Testis (tissue), 3 donors: Measurements from ENCODE around the gene MAP4K4. TPM values are rescaled to one million over a fixed set of nuclear protein-coding genes. Genes with fewer than 3 reads are reported as not detected.

Experiments
- DNase-seq: peaks from one replicate; pipeline ENCODE4 v3.0.0-alpha.2; 2019
- H3K27ac ChIP-seq, 2 donors: fragments of 200-600 bp; sonication (generic); one replicate each; pipeline ENCODE4 v1.5.1; 2019
- H3K27me3 ChIP-seq: fragments of 200-600 bp; sonication (generic); one replicate; pipeline ENCODE4 v1.5.1; 2019
- H3K36me3 ChIP-seq: fragments of 200-600 bp; sonication (generic); one replicate; pipeline ENCODE4 v1.5.1; 2017; ENCODE audit warnings: low read depth; ENCODE audit errors: missing control alignments
- H3K4me1 ChIP-seq: fragments of 200-600 bp; sonication (generic); one replicate; pipeline ENCODE4 v1.5.1; 2019
- H3K4me3 ChIP-seq, 2 donors: fragments of 200-600 bp; sonication (generic); one replicate each; pipeline ENCODE4 v1.5.1; 2017 to 2019
- H3K9me3 ChIP-seq: fragments of 200-600 bp; sonication (generic); one replicate; pipeline ENCODE4 v1.5.1; 2017
- POLR2A ChIP-seq: fragments of 450-650 bp; IDR thresholded peaks from one replicate; pipeline ENCODE4 v1.6.1; 2017; ENCODE audit warnings: antibody characterized with exemption, mild to moderate bottlenecking, moderate library complexity
- WGBS, 2 donors: methylation state at CpG; one replicate each; pipeline ENCODE4 v1.1.5; 2018; 5-methylcytosine and 5-hydroxymethylcytosine counted together
- intact Hi-C: fragments of 100-400 bp; cut with DNase I; formaldehyde crosslinking; loops from one replicate; pipeline ENCODE4 v1.15.1; 2023; ENCODE audit warnings: low total_unique reads
- polyA plus RNA-seq: library from polyadenylated mRNA; stranded (reverse); fragments of 350-450 nt; fragmentation: Illumina TruSeq; extraction: RNeasy Lipid Tissue Mini Kit (QIAGEN cat#74804); gene quantifications from one replicate; pipeline ENCODE4 v1.2.3, GENCODE V29; 2014; ENCODE audit warnings: low read depth, low replicate concordance; ENCODE audit not compliant: insufficient read depth
- total RNA-seq, 2 donors: library from RNA; depleted of rRNA; stranded (reverse); fragments of >200 nt; gene quantifications; one replicate each; pipeline ENCODE4 v1.2.3, GENCODE V29; 2016
- TF ChIP-seq, protein P1 (sequence below), 3 experiments: fragments of 450-650 bp in 2 of 3; fragments of 200-600 bp in 1 of 3; sonication (generic) in 1 of 3; IDR thresholded peaks; one replicate each; pipeline ENCODE4 v1.5.1; 2016 to 2019; ENCODE audit warnings: antibody characterized with exemption in 3 of 3, mild to moderate bottlenecking in 2 of 3, moderate library complexity in 1 of 3

Gene MAP4K4
- total and polyA plus RNA-seq, 3 donors from 2014 or later = 88.2 to 194 (median 174) TPM

DNA sequence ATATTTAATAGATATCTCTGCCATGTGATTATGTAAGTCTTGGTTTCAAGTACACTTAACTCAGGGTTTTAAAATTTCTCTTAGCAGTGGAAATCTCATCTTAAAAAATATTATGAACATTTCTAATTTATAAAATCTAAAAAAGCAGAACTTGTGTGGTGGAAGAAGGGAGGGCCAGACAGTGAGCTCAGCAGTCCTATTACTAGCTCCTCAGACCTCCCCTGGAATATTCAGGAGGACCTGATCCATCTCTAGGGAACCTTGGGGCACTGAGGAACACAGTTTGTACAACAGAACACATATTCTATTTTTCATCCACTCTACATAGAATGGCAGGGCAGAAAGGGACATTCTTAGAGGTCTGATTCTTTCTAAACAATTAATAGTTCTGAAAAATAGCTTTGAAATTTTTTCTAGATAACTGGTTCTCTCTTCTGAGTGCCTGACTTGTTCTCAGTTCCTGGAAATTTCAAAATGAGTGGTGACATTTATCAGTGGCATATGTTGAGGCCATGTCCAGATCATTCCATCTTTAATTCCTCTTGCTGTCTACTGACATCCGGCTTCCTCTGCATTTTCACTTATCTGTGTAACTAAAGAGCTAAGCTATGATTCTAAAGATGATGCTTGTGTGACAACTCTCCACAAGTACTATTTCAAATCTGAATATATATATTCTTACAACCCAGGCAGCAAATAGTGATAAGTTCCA is 8.2 kb upstream of the MAP4K4 start:
- no peaks in the 10 kb centered on the region for H3K27me3 ChIP-seq
- no peaks in the 10 kb centered on the region for H3K4me1 ChIP-seq
- TF ChIP-seq, protein P1, sequence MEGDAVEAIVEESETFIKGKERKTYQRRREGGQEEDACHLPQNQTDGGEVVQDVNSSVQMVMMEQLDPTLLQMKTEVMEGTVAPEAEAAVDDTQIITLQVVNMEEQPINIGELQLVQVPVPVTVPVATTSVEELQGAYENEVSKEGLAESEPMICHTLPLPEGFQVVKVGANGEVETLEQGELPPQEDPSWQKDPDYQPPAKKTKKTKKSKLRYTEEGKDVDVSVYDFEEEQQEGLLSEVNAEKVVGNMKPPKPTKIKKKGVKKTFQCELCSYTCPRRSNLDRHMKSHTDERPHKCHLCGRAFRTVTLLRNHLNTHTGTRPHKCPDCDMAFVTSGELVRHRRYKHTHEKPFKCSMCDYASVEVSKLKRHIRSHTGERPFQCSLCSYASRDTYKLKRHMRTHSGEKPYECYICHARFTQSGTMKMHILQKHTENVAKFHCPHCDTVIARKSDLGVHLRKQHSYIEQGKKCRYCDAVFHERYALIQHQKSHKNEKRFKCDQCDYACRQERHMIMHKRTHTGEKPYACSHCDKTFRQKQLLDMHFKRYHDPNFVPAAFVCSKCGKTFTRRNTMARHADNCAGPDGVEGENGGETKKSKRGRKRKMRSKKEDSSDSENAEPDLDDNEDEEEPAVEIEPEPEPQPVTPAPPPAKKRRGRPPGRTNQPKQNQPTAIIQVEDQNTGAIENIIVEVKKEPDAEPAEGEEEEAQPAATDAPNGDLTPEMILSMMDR (IDR thresholded peaks at IDR 0.05) = no peak
- TF ChIP-seq POLR2A = no peak
- no peak for DNase-seq
- H3K9me3 ChIP-seq = no peaks in the 10 kb centered on the region
- no peak overlapping the region for H3K4me3 ChIP-seq
- intact Hi-C loops = no loop called here
- no peak overlapping the region for H3K27ac ChIP-seq
- H3K36me3 ChIP-seq = no peaks in the 10 kb centered on the region
- 60 to 79% methylated on average over 1 of the region's 1 CpG for WGBS, 2 donors

DNA sequence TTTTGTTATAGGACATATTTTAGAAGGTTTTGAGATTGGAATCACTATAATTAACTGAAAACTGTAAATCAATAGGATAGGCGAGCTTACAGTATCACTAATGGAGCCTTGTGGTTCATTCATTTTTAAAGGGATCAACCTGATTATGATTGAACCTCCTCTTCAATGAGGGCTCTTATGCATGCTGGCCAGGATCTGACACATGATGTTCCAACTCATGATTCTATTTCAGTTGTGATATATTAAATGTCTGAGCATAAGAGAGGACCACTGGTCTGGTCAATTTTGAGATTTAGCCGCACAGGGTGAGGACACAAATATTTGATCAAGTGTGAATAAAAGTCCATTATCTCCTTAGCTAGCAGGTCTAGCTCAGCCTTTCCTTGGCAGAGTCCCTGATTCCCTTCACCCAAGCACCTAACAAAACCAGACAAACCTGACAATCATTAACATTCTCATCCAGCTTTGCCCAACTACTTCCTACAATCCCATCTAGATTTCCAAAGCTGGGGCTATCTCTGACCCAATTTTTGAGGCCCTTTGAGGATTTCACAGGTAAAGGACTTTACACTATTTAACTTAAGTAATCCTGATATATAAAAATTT is 6.9 kb upstream of the MAP4K4 start:
- H3K9me3 ChIP-seq = no peaks in the 10 kb centered on the region
- no peak for TF ChIP-seq POLR2A
- TF ChIP-seq, protein P1 (IDR thresholded peaks at IDR 0.05) = no peak
- no peaks in the 10 kb centered on the region for H3K27me3 ChIP-seq
- H3K4me3 ChIP-seq = no peak overlapping the region
- no peaks in the 10 kb centered on the region for H3K4me1 ChIP-seq
- intact Hi-C loops = no loop called here
- DNase-seq = no peak
- H3K36me3 ChIP-seq = no peaks in the 10 kb centered on the region
- WGBS, 2 donors = 86 to 91% methylated on average over 2 of the region's 2 CpGs
- H3K27ac ChIP-seq = no peak overlapping the region

DNA sequence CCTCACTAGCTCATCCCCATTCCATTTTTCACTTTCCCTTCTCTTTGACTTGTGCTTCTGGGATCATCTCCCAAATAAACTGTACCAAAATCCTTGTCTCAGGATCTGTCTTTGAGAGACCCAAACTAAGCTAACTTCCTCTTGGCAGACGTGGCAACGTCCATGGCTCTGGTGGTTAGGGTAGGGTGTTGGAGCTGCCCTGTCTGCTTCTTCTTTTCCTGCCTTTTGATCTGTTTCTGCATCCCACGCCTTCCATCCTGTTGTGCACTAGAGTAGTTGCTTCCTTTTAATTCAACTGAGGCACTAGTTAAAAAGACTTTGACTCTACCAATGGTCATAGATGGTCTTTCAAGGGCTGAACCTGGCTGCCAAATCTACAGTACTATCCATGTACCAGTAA is 5.5 kb upstream of the MAP4K4 start:
- TF ChIP-seq, protein P1 (IDR thresholded peaks at IDR 0.05) = no peak
- TF ChIP-seq POLR2A = no peak
- Histone ChIP-seq H3K27me3 (no peaks in the 10 kb centered on the region), H3K9me3 (no peaks in the 10 kb centered on the region), H3K27ac (no peak overlapping the region), H3K36me3 (no peaks in the 10 kb centered on the region), H3K4me1 (no peaks in the 10 kb centered on the region), H3K4me3 (no peak overlapping the region)
- no peak for DNase-seq
- 68% methylated on average over 3 of the region's 3 CpGs for WGBS, 2 donors
- intact Hi-C loops = no loop called here

DNA sequence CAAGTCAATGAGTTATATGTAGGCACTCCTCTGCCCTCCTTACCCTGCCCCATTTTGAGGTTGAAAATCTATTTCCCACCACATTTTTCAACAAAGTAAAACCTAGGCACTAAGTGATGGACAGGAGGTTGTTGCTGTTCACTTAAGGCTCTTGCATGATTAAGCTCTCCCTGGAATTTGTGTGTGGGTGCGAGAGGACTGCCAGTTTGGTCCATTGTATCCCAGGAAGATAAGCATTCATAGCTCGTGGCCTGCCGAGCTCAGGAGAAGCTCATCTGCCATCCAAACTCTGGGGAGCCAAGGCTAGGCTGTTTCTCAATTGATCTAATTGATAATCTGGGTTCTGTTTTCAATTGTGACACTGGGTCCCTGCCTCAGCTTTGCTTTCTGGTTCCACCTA is 4.7 kb upstream of the MAP4K4 start:
- Histone ChIP-seq H3K4me3 (no peak overlapping the region), H3K4me1 (no peaks in the 10 kb centered on the region), H3K27me3 (no peaks in the 10 kb centered on the region), H3K36me3 (no peaks in the 10 kb centered on the region), H3K27ac (no peak overlapping the region), H3K9me3 (no peaks in the 10 kb centered on the region)
- no peak for TF ChIP-seq POLR2A
- TF ChIP-seq, protein P1 (IDR thresholded peaks at IDR 0.05) = no peak
- DNase-seq = no peak
- intact Hi-C loops = no loop called here
- WGBS, 2 donors = 57 to 89% methylated on average over 3 of the region's 3 CpGs
